HG02763 (cell line): ENCODE measurements around the gene COL17A1.

Source experiments
- ATAC-seq: cut with Tn5 transposase; IDR thresholded peaks from one replicate; pipeline ENCODE4 v1.9.1; 2021; ENCODE audit warnings: mild to moderate bottlenecking, moderate library complexity; ENCODE audit not compliant: unreplicated experiment

The COL17A1 gene

GRCh38 chr10:104034401-104035193, 51.1 kb downstream of the COL17A1 start:
- no peak for ATAC-seq

GRCh38 chr10:104033966-104034365, 51.7 kb downstream of the COL17A1 start:
- ATAC-seq: no peak

DNA sequence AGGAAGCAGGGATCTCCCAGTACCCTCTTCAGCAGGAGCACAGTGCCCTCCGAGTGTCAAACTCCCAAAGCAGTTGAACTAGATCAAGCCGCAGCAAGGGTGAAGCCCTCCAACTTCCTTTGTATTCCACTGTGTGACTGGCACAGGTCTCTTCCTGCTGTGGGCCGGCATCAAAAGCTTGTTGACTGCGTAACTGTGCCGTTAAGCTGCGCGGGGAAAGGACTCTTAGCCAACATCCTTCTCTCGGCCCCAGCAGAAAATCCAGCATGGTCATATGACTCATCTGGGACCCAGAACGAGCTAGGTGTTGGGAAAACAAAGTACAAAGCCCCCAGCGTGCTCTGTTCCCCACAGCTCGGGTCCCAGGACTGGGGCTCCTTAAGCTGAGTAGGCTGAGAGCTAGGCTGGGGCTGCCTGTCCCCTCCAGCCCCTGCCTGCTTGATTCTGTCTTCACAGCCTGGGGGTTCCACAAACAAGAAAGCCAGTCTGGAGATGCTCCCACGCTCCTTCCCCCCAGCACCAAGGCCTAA, 52.2 kb downstream of the COL17A1 start:
- no peak for ATAC-seq

- no peak for ATAC-seq
Observed at GRCh38 chr10:104032144-104032775, 53.4 kb downstream of the COL17A1 start.

GRCh38 chr10:104031631-104032030, 54.0 kb downstream of the COL17A1 start:
- no peak for ATAC-seq

DNA sequence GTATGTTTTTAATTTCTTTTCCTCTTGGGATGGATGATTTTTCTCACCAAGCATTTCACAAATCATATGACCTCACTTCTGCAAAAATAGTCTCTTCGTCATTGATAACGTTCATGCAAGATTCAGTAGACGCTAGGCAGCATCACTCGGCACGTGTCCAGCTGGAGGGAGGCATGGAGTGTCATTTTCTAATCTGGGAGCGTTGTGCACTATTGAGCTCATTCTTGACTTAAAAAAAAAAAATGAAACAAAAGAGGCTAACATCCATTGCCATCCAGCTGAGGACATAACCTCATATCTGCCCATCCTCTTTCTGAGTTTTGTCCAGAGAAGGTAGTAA, 56.2 kb downstream of the COL17A1 start:
- ATAC-seq: no peak

- no peak for ATAC-seq
Observed at GRCh38 chr10:104028823-104029520, 56.7 kb downstream of the COL17A1 start.

GRCh38 chr10:104028146-104028545, 57.5 kb downstream of the COL17A1 start:
- ATAC-seq: no peak

- ATAC-seq: no peak
Observed at GRCh38 chr10:104026762-104027161, 58.9 kb downstream of the COL17A1 start.

GRCh38 chr10:104025524-104025923, 60.2 kb downstream of the COL17A1 start:
- ATAC-seq: no peak

GRCh38 chr10:104022026-104022425, 63.7 kb downstream of the COL17A1 start:
- ATAC-seq: no peak

DNA sequence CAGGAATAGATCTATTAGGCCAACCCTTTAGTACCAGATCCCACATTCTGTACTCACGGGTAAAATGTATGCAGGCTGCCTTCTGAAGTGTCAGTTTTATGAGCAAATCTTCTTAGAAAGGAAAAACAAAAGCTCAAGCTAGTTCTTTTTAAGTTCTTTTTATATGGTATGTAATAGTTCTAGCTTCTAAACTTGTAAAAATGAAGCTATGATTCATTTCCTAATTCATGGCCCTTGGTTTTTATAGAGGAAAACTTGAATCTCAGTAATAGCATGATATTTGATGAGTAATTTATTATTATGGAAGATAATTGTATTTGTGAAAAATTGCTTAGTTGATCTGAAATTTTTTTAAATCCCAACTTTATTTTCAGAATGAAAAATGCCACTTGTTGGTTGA, 64.4 kb downstream of the COL17A1 start:
- ATAC-seq: no peak

DNA sequence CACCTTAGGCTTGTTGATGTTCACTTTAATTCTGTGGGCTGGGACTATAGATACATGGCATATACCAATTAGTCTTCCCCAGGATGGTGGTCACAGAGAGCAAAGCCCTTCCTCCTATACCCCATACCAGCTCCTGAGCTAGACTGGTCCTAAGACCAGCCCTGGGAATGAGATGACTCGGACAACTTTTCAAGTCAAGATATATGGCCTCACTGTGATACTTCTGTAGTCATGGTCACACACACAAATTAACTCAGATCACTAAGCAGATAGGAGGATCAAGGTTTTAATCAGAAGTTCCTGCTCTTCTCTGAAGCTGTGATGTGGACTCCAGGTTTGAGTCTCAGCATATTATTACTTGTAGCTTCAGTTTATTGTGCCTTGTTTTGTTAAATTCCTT, 65.7 kb downstream of the COL17A1 start:
- ATAC-seq: no peak

- no peak for ATAC-seq
Observed at GRCh38 chr10:104018471-104018870, 67.2 kb downstream of the COL17A1 start.

GRCh38 chr10:104016661-104017060, 69.0 kb downstream of the COL17A1 start:
- ATAC-seq: no peak

DNA sequence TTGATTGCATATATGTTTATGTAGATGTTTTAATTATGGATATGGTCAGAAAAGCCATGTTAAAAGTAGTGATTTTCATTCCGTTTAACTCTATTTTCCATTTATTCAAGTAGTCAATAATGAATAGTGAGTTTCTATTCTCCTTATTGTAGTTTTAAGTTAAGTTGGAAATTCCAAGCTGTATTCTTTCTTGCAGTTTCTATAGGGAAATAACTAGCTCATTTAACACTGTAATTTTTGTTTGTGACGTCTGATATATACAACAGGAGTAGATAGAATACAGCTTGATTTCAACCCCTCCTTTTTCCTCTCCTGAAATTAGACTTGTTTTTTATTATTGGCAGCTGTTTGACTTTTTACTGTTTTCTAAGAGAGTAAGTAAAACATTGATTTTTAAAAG, 71.5 kb downstream of the COL17A1 start:
- ATAC-seq: no peak

- no peak for ATAC-seq
Observed at GRCh38 chr10:104013489-104013888, 72.2 kb downstream of the COL17A1 start.

- no peak for ATAC-seq
Observed at GRCh38 chr10:104011904-104012303, 73.8 kb downstream of the COL17A1 start.

- ATAC-seq: no peak
Observed at GRCh38 chr10:104005172-104005863, 80.4 kb downstream of the COL17A1 start.

GRCh38 chr10:104002911-104003310, 82.8 kb downstream of the COL17A1 start:
- no peak for ATAC-seq

- no peak for ATAC-seq
Observed at GRCh38 chr10:103998805-103999204, 86.9 kb downstream of the COL17A1 start.
